Medulla oblongata (tissue), 1 donor: Measurements from ENCODE around the gene CCNI.
"Not testable (repeated sequence)": the region's sequence is repeated elsewhere in the genome, so short reads cannot be mapped to it uniquely, and the experiment has no call there.

ENCODE experiments used
- DNase-seq: peaks from one replicate; pipeline ENCODE4 v3.0.0-alpha.2; 2015; ENCODE audit errors: extremely low spot score

Gene CCNI

GRCh38 chr4:77082886-77083608, 7.3 kb upstream of the CCNI start:
- DNase-seq, result no peak

- not testable (repeated sequence) for DNase-seq
Observed at GRCh38 chr4:77080806-77081205, 5.0 kb upstream of the CCNI start.

- DNase-seq, result no peak
Observed at GRCh38 chr4:77079281-77079680, 3.5 kb upstream of the CCNI start.

GRCh38 chr4:77078401-77078800, 2.6 kb upstream of the CCNI start:
- no peak for DNase-seq

- DNase-seq, result no peak
Observed at GRCh38 chr4:77076889-77077635, 1.3 kb upstream of the CCNI start.

GRCh38 chr4:77074981-77075855, 571 bp downstream of the CCNI start:
- peak; percentile 58 for DNase-seq

GRCh38 chr4:77074381-77074831, 1.4 kb downstream of the CCNI start:
- peak; percentile 30 for DNase-seq

GRCh38 chr4:77073981-77074380, 1.8 kb downstream of the CCNI start:
- peak; percentile 28 for DNase-seq

GRCh38 chr4:77073106-77073809, 2.5 kb downstream of the CCNI start:
- peak; percentile 59 for DNase-seq

- no peak for DNase-seq
Observed at GRCh38 chr4:77072195-77072753, 3.5 kb downstream of the CCNI start.

GRCh38 chr4:77069514-77069913, 6.3 kb downstream of the CCNI start:
- DNase-seq, result not testable (repeated sequence)

- no peak for DNase-seq
Observed at GRCh38 chr4:77065382-77065781, 10.4 kb downstream of the CCNI start.

- DNase-seq, result no peak
Observed at GRCh38 chr4:77062856-77063255, 12.9 kb downstream of the CCNI start.

GRCh38 chr4:77052352-77052751, 23.4 kb downstream of the CCNI start:
- no peak for DNase-seq

- no peak for DNase-seq
Observed at GRCh38 chr4:77050962-77051361, 24.8 kb downstream of the CCNI start.

- no peak for DNase-seq
Observed at GRCh38 chr4:77047037-77047436, 28.8 kb downstream of the CCNI start.

GRCh38 chr4:77045490-77045889, 30.3 kb downstream of the CCNI start:
- DNase-seq, result no peak

GRCh38 chr4:77044461-77045150, 31.2 kb downstream of the CCNI start:
- DNase-seq, result peak; percentile 37

- DNase-seq, result no peak
Observed at GRCh38 chr4:77043507-77044136, 32.2 kb downstream of the CCNI start.
